Type B pancreatic cell (in vitro differentiated cells): ENCODE results near the gene GJB5. TPM values are rescaled to one million over a fixed set of nuclear protein-coding genes. Genes with fewer than 3 reads are reported as not detected.
"Not testable (repeated sequence)": the region's sequence is repeated elsewhere in the genome, so short reads cannot be mapped to it uniquely, and the experiment has no call there.

Experiments used
- DNase-seq: peaks from one replicate; pipeline ENCODE4 v3.0.0; 2021; ENCODE audit warnings: mixed read lengths; ENCODE audit not compliant: unreplicated experiment; ENCODE audit errors: extremely low spot score
- H3K27ac Mint-ChIP-seq: 2 replicates; pipeline ENCODE4 v1.8.0; 2021; ENCODE audit warnings: mild to moderate bottlenecking, mixed read lengths
- H3K27me3 Mint-ChIP-seq: 2 replicates; pipeline ENCODE4 v1.8.0; 2021; ENCODE audit warnings: mixed read lengths
- H3K36me3 Mint-ChIP-seq: 2 replicates; pipeline ENCODE4 v1.8.0; 2021; ENCODE audit warnings: mixed read lengths
- H3K4me1 Mint-ChIP-seq: one replicate; pipeline ENCODE4 v1.8.0; 2021; ENCODE audit warnings: mixed read lengths; ENCODE audit not compliant: unreplicated experiment
- H3K4me3 Mint-ChIP-seq: 2 replicates; pipeline ENCODE4 v1.8.0; 2021; ENCODE audit warnings: mild to moderate bottlenecking, mixed read lengths
- H3K9me3 Mint-ChIP-seq: 2 replicates; pipeline ENCODE4 v1.8.0; 2021; ENCODE audit warnings: mixed read lengths
- total RNA-seq: library from RNA; stranded (reverse); gene quantifications from 2 replicates; pipeline ENCODE4 v1.2.1, GENCODE V29; 2021; ENCODE audit warnings: low replicate concordance
- TF ChIP-seq, protein P1 (sequence below): fragments of 200-600 bp; sonication (generic); conservative IDR thresholded peaks from 2 replicates; pipeline ENCODE4 v1.5.0; 2021; ENCODE audit warnings: antibody characterized with exemption, mild to moderate bottlenecking

Gene GJB5
- total RNA-seq, 1 donor from 2014 or later = 2.0 TPM

DNA sequence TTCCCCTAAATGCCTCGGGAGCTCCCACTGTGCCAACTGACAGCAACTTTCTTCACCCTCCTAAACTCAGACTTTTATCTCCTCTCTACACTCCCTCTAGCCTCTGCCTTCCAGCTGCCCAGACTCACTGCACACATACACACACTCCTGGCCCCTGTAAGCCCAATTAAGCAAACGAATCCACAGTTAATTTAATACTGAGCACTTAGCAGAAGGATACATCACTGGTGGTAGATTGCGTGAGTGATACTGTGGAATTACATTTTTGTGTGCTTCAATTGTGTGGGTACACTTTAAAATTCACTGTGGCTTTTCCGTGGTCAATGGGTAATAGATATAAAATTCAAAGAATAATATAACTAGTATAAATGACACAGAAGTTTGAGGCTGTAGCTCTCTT, 33.6 kb upstream of the GJB5 start:
- Mint-ChIP-seq H3K4me3 (no peak overlapping the region), H3K9me3 (no peaks in the 10 kb centered on the region), H3K4me1 (no peaks in the 10 kb centered on the region), H3K27me3 (peaks cover 62% of the 10 kb centered on the region), H3K36me3 (no peaks in the 10 kb centered on the region), H3K27ac (no peak overlapping the region)
- DNase-seq = no peak
- TF ChIP-seq, protein P1, sequence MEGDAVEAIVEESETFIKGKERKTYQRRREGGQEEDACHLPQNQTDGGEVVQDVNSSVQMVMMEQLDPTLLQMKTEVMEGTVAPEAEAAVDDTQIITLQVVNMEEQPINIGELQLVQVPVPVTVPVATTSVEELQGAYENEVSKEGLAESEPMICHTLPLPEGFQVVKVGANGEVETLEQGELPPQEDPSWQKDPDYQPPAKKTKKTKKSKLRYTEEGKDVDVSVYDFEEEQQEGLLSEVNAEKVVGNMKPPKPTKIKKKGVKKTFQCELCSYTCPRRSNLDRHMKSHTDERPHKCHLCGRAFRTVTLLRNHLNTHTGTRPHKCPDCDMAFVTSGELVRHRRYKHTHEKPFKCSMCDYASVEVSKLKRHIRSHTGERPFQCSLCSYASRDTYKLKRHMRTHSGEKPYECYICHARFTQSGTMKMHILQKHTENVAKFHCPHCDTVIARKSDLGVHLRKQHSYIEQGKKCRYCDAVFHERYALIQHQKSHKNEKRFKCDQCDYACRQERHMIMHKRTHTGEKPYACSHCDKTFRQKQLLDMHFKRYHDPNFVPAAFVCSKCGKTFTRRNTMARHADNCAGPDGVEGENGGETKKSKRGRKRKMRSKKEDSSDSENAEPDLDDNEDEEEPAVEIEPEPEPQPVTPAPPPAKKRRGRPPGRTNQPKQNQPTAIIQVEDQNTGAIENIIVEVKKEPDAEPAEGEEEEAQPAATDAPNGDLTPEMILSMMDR = no peak

DNA sequence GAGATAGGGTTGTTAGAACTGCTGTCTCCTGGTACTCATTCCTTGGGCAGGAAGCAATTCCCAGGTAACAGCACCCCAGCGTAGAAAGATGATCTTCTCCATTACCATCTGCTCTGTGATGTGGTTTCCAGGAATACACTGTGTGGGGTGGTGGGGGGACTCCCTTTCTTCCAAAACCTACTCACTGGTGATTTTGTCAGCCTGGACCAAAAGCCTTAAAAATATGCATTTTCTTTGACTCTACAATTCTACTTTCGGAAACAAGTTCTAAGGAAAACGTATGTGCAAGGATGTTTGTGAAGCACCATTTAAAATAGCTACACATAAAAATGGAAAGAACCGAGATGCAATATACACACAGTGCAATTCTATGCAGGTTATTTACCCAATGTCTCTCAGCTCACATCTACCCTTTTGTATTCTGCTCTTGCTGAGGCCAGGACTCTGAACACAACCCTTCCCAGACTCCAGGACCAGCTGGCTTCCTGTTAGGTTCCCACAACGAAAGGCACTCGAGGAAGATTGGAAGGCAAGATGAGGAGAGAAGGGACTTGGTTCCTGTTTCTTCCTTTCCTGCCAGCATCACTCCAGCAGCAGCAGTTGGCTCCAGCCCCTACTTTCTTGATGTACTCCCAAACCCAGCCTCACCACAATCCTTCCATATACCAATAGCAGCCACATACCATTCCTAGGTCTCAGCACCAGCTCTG, 33.0 kb upstream of the GJB5 start:
- H3K4me1 Mint-ChIP-seq = no peaks in the 10 kb centered on the region
- peaks cover 65% of the 10 kb centered on the region for H3K27me3 Mint-ChIP-seq
- no peaks in the 10 kb centered on the region for H3K9me3 Mint-ChIP-seq
- no peak overlapping the region for H3K4me3 Mint-ChIP-seq
- TF ChIP-seq, protein P1 = no peak
- H3K36me3 Mint-ChIP-seq = no peaks in the 10 kb centered on the region
- no peak for DNase-seq
- no peak overlapping the region for H3K27ac Mint-ChIP-seq

DNA sequence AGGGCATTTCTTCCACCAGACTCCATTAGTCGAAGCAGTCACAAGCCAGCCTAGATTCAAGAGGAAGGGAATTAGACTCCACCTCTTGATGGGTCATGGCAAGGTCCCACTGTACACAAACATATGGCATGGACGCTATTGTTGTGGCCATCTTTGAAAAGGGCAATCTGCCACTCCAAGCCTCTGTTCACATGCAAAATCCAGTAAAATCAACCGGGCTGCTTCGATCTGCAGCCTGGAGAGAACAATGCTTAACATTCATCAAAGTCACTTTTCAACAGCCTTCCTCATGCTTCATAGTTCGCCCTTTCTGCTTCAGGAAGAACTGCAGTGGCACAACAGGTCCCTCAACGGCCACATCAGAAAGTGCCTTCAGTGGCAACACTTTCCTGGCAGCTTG, 28.0 kb upstream of the GJB5 start:
- no peaks in the 10 kb centered on the region for H3K36me3 Mint-ChIP-seq
- DNase-seq = no peak

DNA sequence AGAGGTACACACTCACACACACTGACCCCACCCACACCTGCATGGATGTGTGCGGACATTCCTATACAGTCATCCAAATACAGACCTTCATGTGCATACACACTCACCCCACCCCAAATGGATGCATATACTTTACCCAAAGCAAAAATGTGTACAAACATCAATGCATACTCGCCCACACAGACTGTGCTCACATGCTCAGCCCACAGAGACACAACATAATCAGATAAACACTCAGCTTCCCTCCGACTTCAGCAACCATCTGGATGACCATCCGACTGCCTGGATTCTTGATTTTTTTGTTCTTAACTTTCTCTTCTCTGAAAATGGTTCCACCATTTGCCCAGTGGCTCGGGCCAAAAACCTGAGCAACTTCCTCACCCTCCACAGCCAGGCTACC, 24.4 kb upstream of the GJB5 start:
- peaks cover 46% of the 10 kb centered on the region for H3K27me3 Mint-ChIP-seq
- H3K27ac Mint-ChIP-seq = no peak overlapping the region
- DNase-seq = no peak
- H3K4me3 Mint-ChIP-seq = no peak overlapping the region
- no peaks in the 10 kb centered on the region for H3K4me1 Mint-ChIP-seq
- H3K36me3 Mint-ChIP-seq = no peaks in the 10 kb centered on the region
- no peaks in the 10 kb centered on the region for H3K9me3 Mint-ChIP-seq
- TF ChIP-seq, protein P1 = no peak

More for the DNA sequence above, 28.0 kb upstream of the GJB5 start:
- H3K27ac Mint-ChIP-seq = no peak overlapping the region
- H3K9me3 Mint-ChIP-seq = no peaks in the 10 kb centered on the region
- H3K4me1 Mint-ChIP-seq = no peaks in the 10 kb centered on the region
- H3K4me3 Mint-ChIP-seq = no peak overlapping the region
- TF ChIP-seq, protein P1 = no peak
- H3K27me3 Mint-ChIP-seq = peaks cover 61% of the 10 kb centered on the region

DNA sequence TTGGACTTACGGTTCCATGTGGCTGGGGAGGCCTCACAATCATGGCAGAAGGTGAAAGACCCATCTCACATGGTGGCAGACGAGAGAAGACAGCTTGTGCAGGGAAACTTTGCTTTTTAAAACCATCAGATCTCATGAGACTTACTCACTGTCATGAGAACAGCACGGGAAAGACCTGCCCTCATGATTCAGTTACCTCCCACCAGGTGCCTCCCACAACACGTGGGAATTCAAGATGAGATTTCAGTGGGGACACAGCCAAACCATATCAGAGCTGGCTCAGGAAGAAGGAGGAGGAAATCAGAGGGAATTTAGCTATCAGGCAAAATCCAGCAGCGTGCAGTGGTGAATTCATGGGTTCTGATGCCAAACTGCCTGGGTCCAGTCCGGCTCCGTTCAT, 22.0 kb upstream of the GJB5 start:
- not testable (repeated sequence) for H3K36me3 Mint-ChIP-seq, H3K9me3 Mint-ChIP-seq, DNase-seq, H3K4me3 Mint-ChIP-seq, H3K4me1 Mint-ChIP-seq, H3K27ac Mint-ChIP-seq
- peaks cover 34% of the 10 kb centered on the region for H3K27me3 Mint-ChIP-seq

DNA sequence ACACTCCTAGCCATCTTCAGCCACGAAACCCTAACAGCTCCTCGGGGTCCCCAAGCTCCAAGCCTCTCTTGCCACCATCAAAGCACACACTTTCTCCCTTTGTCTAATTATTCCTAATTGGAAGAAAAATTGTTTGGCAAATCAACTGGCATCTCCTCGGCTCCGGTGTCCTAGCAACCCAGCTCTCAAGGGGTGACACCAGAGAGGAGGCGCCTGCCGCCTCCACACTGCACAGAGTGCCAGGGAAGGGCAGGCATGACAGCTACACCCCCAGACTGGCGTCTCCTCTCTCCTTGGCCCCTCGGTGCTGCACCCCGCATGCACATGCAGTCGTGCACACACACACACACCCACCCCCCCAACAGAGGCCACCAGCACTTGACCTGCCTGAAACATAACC, 18.2 kb upstream of the GJB5 start:
- TF ChIP-seq, protein P1 = no peak
- H3K27me3 Mint-ChIP-seq = peaks cover 23% of the 10 kb centered on the region
- no peak overlapping the region for H3K4me3 Mint-ChIP-seq
- peaks cover 5% of the 10 kb centered on the region for H3K4me1 Mint-ChIP-seq
- H3K27ac Mint-ChIP-seq = no peak overlapping the region
- no peak for DNase-seq
- H3K9me3 Mint-ChIP-seq = no peaks in the 10 kb centered on the region
- H3K36me3 Mint-ChIP-seq = no peaks in the 10 kb centered on the region

DNA sequence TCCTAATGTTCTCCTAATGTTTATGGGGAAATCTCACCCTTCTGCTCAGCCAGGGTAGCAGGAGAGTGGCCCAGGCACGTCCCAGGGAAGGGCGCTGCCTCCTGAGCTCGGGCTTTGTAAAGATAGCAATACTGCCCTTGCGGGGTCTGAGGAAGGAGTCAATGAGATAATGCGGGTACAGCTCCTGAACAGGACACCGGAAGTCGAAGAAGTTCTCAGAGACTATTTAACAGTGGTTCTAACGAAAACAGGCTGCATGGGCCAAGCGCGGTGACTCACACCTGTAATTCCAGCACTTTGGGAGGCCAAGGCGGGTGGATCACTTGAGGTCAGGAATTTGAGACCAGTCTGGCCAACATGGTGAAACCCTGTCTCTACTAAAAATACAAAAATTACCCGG, 17.6 kb upstream of the GJB5 start:
- H3K27ac Mint-ChIP-seq, H3K4me1 Mint-ChIP-seq, H3K4me3 Mint-ChIP-seq, DNase-seq, H3K9me3 Mint-ChIP-seq, H3K36me3 Mint-ChIP-seq: not testable (repeated sequence)
- peaks cover 24% of the 10 kb centered on the region for H3K27me3 Mint-ChIP-seq
